NCI-H1092 (cell line): ENCODE measurements around the gene SYNGR3.

Experiments
- DNase-seq: peaks from one replicate; lab custom pipeline; 2025; lab: John Stamatoyannopoulos, UW

Gene SYNGR3

GRCh38 chr16:1976951-1977874 is 12.6 kb upstream of the SYNGR3 start:
- DNase-seq = no peak

GRCh38 chr16:1977875-1978268 is 11.9 kb upstream of the SYNGR3 start:
- no peak for DNase-seq

GRCh38 chr16:1978476-1979120 is 11.2 kb upstream of the SYNGR3 start:
- DNase-seq = no peak

- DNase-seq = no peak
These were observed 10.3 kb upstream of the SYNGR3 start for GRCh38 chr16:1979271-1980029.

GRCh38 chr16:1980030-1980769 is 9.6 kb upstream of the SYNGR3 start:
- no peak for DNase-seq

- no peak for DNase-seq
These were observed 9.0 kb upstream of the SYNGR3 start for GRCh38 chr16:1980770-1981087.

GRCh38 chr16:1981398-1981836 is 8.4 kb upstream of the SYNGR3 start, which contains the start of gene NOXO1:
Gene NOXO1 (minus strand): TSS chr16:1981469. CDS start chr16:1981179, 290 bp downstream.
- no peak for DNase-seq

- peak; percentile 41 for DNase-seq
These were observed 7.7 kb upstream of the SYNGR3 start for GRCh38 chr16:1982013-1982433.

GRCh38 chr16:1982991-1983543 is 6.7 kb upstream of the SYNGR3 start:
- no peak for DNase-seq

- peak; percentile 82 for DNase-seq
These were observed 6.0 kb upstream of the SYNGR3 start, which contains the start of gene GFER for GRCh38 chr16:1983544-1984346. Gene GFER (plus strand): TSS chr16:1984193. CDS start chr16:1984219, 26 bp downstream.

GRCh38 chr16:1984347-1985225 is 5.2 kb upstream of the SYNGR3 start:
- no peak for DNase-seq

- DNase-seq = no peak
These were observed 4.2 kb upstream of the SYNGR3 start for GRCh38 chr16:1985466-1986150.

- no peak for DNase-seq
These were observed 2.6 kb upstream of the SYNGR3 start for GRCh38 chr16:1987198-1987597.

GRCh38 chr16:1990101-1990350 is 256 bp downstream of the SYNGR3 start:
- DNase-seq = no peak

- DNase-seq = no peak
These were observed 773 bp downstream of the SYNGR3 start for GRCh38 chr16:1990351-1991134.

GRCh38 chr16:1991135-1991551 is 1.4 kb downstream of the SYNGR3 start:
- no peak for DNase-seq

- DNase-seq = no peak
These were observed 1.8 kb downstream of the SYNGR3 start for GRCh38 chr16:1991588-1991947.

- DNase-seq = no peak
These were observed 2.4 kb downstream of the SYNGR3 start for GRCh38 chr16:1991948-1992703.
